ENCODE results near the gene ITPA. TPM values are rescaled to one million over a fixed set of nuclear protein-coding genes. Genes with fewer than 3 reads are reported as not detected.

Gene ITPA
- total and polyA plus RNA-seq, 2 of the 8 experiments (the other 6 are each of a cell fraction or from before 2014, with no cell fraction given) = 88.2 to 94.0 TPM

DNA sequence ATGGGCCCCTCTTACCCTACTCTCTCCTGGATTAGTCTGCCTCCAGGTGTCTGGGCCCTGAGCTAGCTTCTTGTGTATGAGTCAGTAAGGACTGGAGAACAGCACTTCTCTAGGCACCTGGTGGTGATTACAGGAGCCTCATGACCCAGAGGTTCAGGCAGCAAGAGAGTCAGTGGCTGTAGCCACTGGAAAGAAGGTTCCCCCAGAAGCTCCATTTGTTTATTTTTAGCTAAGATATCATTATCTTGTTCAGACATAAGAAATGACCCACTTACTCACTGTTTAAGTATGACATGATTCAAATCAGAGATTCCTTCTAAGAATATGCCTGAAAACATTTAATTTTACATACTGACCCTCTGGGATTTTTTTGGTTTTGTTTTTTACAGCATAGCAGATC is 53.3 kb downstream of the ITPA start (continued):
- TF ChIP-seq CHD7 (IDR thresholded peaks at IDR 0.05; ENCODE audit: insufficient replicate concordance, low read length) (no peak), JUND (IDR thresholded peaks at IDR 0.05; ENCODE audit: low read length) (no peak), KDM4A (IDR thresholded peaks at IDR 0.05; ENCODE audit: low read depth, low read length, severe bottlenecking) (no peak), EP300 (IDR thresholded peaks at IDR 0.05; ENCODE audit: borderline replicate concordance in 1 of 2, low read depth in 2 of 2, low read length in 2 of 2) (no peak), TEAD4 (IDR thresholded peaks at IDR 0.05; ENCODE audit: low read depth, low read length) (no peak)
